Neuronal stem cell (in vitro differentiated cells): ENCODE data around the gene THSD4.

Experiments used
- DNase-seq: peaks from one replicate; pipeline ENCODE4 v3.0.0-alpha.2; 2013; ENCODE audit warnings: low spot score
- H2AFZ ChIP-seq: one replicate; pipeline ENCODE4 v1.6.1; 2013; ENCODE audit warnings: mild to moderate bottlenecking, low read length, inconsistent platforms
- H2AK5ac ChIP-seq: 2 replicates; pipeline ENCODE4 v1.6.1; 2013; ENCODE audit warnings: low read depth, mild to moderate bottlenecking, inconsistent platforms, low read length, moderate library complexity, mixed read lengths
- H2BK120ac ChIP-seq: 2 replicates; pipeline ENCODE4 v1.6.1; 2013; ENCODE audit warnings: low read depth, mild to moderate bottlenecking, inconsistent platforms, low read length, moderate library complexity, mixed read lengths
- H2BK12ac ChIP-seq: one replicate; pipeline ENCODE4 v1.6.1; 2013; ENCODE audit warnings: low read length, inconsistent platforms
- H2BK15ac ChIP-seq: 2 replicates; pipeline ENCODE4 v1.6.1; 2013; ENCODE audit warnings: mild to moderate bottlenecking, low read length, inconsistent platforms, mixed read lengths
- H2BK5ac ChIP-seq: one replicate; pipeline ENCODE4 v1.6.1; 2013; ENCODE audit warnings: inconsistent platforms, mild to moderate bottlenecking, low read length, moderate library complexity
- H3K14ac ChIP-seq: one replicate; pipeline ENCODE4 v1.6.1; 2013; ENCODE audit warnings: low read length, inconsistent platforms
- H3K18ac ChIP-seq: 2 replicates; pipeline ENCODE4 v1.6.1; 2013; ENCODE audit warnings: low read length, inconsistent platforms
- H3K23ac ChIP-seq: 2 replicates; pipeline ENCODE4 v1.6.1; 2013; ENCODE audit warnings: low read depth, mild to moderate bottlenecking, mixed read lengths, low read length, inconsistent platforms; ENCODE audit not compliant: poor library complexity
- H3K27ac ChIP-seq: replicated peaks from 3 replicates; pipeline ENCODE4 v1.5.1; 2013; ENCODE audit warnings: low read length, inconsistent platforms
- H3K27me3 ChIP-seq, 3 experiments: 2 replicates each; pipeline ENCODE4 v1.6.1; 2013; ENCODE audit warnings: low read length in 3 of 3, mild to moderate bottlenecking in 2 of 3, inconsistent platforms in 1 of 3, low read depth in 1 of 3, mixed read lengths in 1 of 3, moderate library complexity in 1 of 3; ENCODE audit not compliant: control insufficient read depth in 3 of 3, insufficient read depth in 3 of 3
- H3K36me3 ChIP-seq, 2 donors: replicated peaks in 1 of 2; 2 replicates each; pipeline ENCODE4 v1.6.1; 2013; ENCODE audit warnings: low read length in 2 of 2; ENCODE audit not compliant: control insufficient read depth in 2 of 2, insufficient read depth in 2 of 2
- H3K4ac ChIP-seq: 2 replicates; pipeline ENCODE4 v1.6.1; 2013; ENCODE audit warnings: inconsistent platforms, mild to moderate bottlenecking, low read length, moderate library complexity
- H3K4me1 ChIP-seq, 2 donors: 1 replicate in 1 of 2; 2 replicates in 1 of 2; pipeline ENCODE4 v1.6.1; 2013; ENCODE audit warnings: low read length in 2 of 2, low read depth in 1 of 2; ENCODE audit not compliant: control insufficient read depth in 2 of 2, insufficient read depth in 1 of 2
- H3K4me2 ChIP-seq: one replicate; pipeline ENCODE4 v1.6.1; 2013; ENCODE audit warnings: mild to moderate bottlenecking, low read length, inconsistent platforms; ENCODE audit not compliant: insufficient read depth, poor library complexity, severe bottlenecking
- H3K4me3 ChIP-seq, 2 donors: 2 replicates each; pipeline ENCODE4 v1.5.1; 2013; ENCODE audit warnings: low read length in 2 of 2, mild to moderate bottlenecking in 2 of 2, inconsistent platforms in 1 of 2, moderate library complexity in 1 of 2
- H3K79me1 ChIP-seq: one replicate; pipeline ENCODE4 v1.6.1; 2013; ENCODE audit warnings: low read depth, mild to moderate bottlenecking, inconsistent platforms, low read length, moderate library complexity
- H3K9ac ChIP-seq: one replicate; pipeline ENCODE4 v1.6.1; 2013; ENCODE audit warnings: mild to moderate bottlenecking, low read depth, low read length, inconsistent platforms; ENCODE audit not compliant: poor library complexity
- H3K9me3 ChIP-seq, 2 donors: replicated peaks in 1 of 2; 2 replicates each; pipeline versions ENCODE3 to v1.6.1; 2013; ENCODE audit warnings: low read length in 2 of 2, mild to moderate bottlenecking in 2 of 2, inconsistent platforms in 1 of 2, low read depth in 1 of 2, mixed read lengths in 1 of 2, moderate library complexity in 1 of 2; ENCODE audit not compliant: control insufficient read depth in 2 of 2, insufficient read depth in 1 of 2
- H4K8ac ChIP-seq: one replicate; pipeline ENCODE4 v1.6.1; 2013; ENCODE audit warnings: low read depth, mild to moderate bottlenecking, inconsistent platforms, low read length, moderate library complexity
- H4K91ac ChIP-seq: one replicate; pipeline ENCODE4 v1.6.1; 2013; ENCODE audit warnings: low read length, low read depth, mild to moderate bottlenecking, inconsistent platforms; ENCODE audit not compliant: poor library complexity
- WGBS, 2 donors: extraction: QIAGEN DNeasy Blood & Tissue Kit; methylation state at CpG; one replicate each; pipeline ENCODE4 v1.1.7; 2013; ENCODE audit warnings: missing lambda C conversion rate in 2 of 2, mixed read lengths in 1 of 2; ENCODE audit not compliant: insufficient read length in 2 of 2, insufficient replicate concordance in 1 of 2; ENCODE audit errors: extremely low coverage in 2 of 2; 5-methylcytosine and 5-hydroxymethylcytosine counted together

THSD4 gene

GRCh38 chr15:71517751-71518150 lies 402.5 kb downstream of the THSD4 start:
- no peak overlapping the region for H3K4me2 ChIP-seq
- no peak overlapping the region for H2BK12ac ChIP-seq
- H3K14ac ChIP-seq: no peak overlapping the region
- no peak overlapping the region for H3K9ac ChIP-seq
- H2AK5ac ChIP-seq: no peak overlapping the region
- no peaks in the 10 kb centered on the region for H3K36me3 ChIP-seq
- H3K4ac ChIP-seq: no peak overlapping the region
- H2BK120ac ChIP-seq: no peak overlapping the region
- H3K27me3 ChIP-seq: peaks cover 0 to 20% (median 0%) of the 10 kb centered on the region in 3 experiments
- DNase-seq: no peak
- H2BK5ac ChIP-seq: no peak overlapping the region
- H3K23ac ChIP-seq: no peak overlapping the region
- H3K18ac ChIP-seq: no peak overlapping the region
- no peak overlapping the region for H4K8ac ChIP-seq
- H4K91ac ChIP-seq: no peak overlapping the region
- no peak overlapping the region for H2BK15ac ChIP-seq
- no peaks in the 10 kb centered on the region for H3K9me3 ChIP-seq
- H3K27ac ChIP-seq: no peak overlapping the region
- no peaks in the 10 kb centered on the region for H3K4me1 ChIP-seq
- H2AFZ ChIP-seq: no peak overlapping the region
- H3K79me1 ChIP-seq: no peaks in the 10 kb centered on the region
- no peak overlapping the region for H3K4me3 ChIP-seq

- Histone ChIP-seq H3K4me1 (no peaks in the 10 kb centered on the region), H2BK5ac (no peak overlapping the region), H4K8ac (no peak overlapping the region), H3K27ac (no peak overlapping the region), H3K36me3 (no peaks in the 10 kb centered on the region), H3K79me1 (no peaks in the 10 kb centered on the region), H3K4me2 (no peak overlapping the region), H3K4ac (no peak overlapping the region), H3K9ac (no peak overlapping the region), H2AK5ac (no peak overlapping the region), H3K23ac (no peak overlapping the region), H3K27me3 (peaks cover 0 to 19% (median 0%) of the 10 kb centered on the region in 3 experiments), H2BK15ac (no peak overlapping the region), H2AFZ (no peak overlapping the region), H3K4me3 (no peak overlapping the region), H2BK12ac (no peak overlapping the region), H3K18ac (no peak overlapping the region), H4K91ac (no peak overlapping the region), H2BK120ac (no peak overlapping the region), H3K9me3 (no peaks in the 10 kb centered on the region), H3K14ac (no peak overlapping the region)
- DNase-seq: no peak
- no CpG with 5 or more reads among the region's 2 CpGs for WGBS, 2 donors
Measured at GRCh38 chr15:71518661-71519060, 403.4 kb downstream of the THSD4 start.

GRCh38 chr15:71526060-71526820 lies 411.0 kb downstream of the THSD4 start:
- H3K4me3 ChIP-seq: no peak overlapping the region
- H3K4ac ChIP-seq: no peak overlapping the region
- no peaks in the 10 kb centered on the region for H3K4me1 ChIP-seq
- H2BK120ac ChIP-seq: no peak overlapping the region
- H3K79me1 ChIP-seq: no peaks in the 10 kb centered on the region
- H3K14ac ChIP-seq: no peak overlapping the region
- no CpG with 5 or more reads among the region's 10 CpGs for WGBS, 2 donors
- no peak overlapping the region for H3K18ac ChIP-seq
- no peak overlapping the region for H2BK12ac ChIP-seq
- no peak overlapping the region for H2BK5ac ChIP-seq
- no peak overlapping the region for H3K4me2 ChIP-seq
- peaks cover 0 to 2% (median 0%) of the 10 kb centered on the region in 3 experiments for H3K27me3 ChIP-seq
- no peak overlapping the region for H3K9ac ChIP-seq
- H2BK15ac ChIP-seq: no peak overlapping the region
- no peak overlapping the region for H2AK5ac ChIP-seq
- H3K9me3 ChIP-seq: no peaks in the 10 kb centered on the region
- H4K91ac ChIP-seq: no peak overlapping the region
- H3K27ac ChIP-seq: no peak overlapping the region
- no peaks in the 10 kb centered on the region for H3K36me3 ChIP-seq
- no peak overlapping the region for H4K8ac ChIP-seq
- no peak overlapping the region for H3K23ac ChIP-seq
- no peak overlapping the region for H2AFZ ChIP-seq
- DNase-seq: no peak

- peaks cover 0 to 2% (median 0%) of the 10 kb centered on the region in 3 experiments for H3K27me3 ChIP-seq
- H3K14ac ChIP-seq: no peak overlapping the region
- H3K36me3 ChIP-seq: no peaks in the 10 kb centered on the region
- no peak overlapping the region for H2BK15ac ChIP-seq
- no peak overlapping the region for H2BK120ac ChIP-seq
- no peak overlapping the region for H3K18ac ChIP-seq
- no peak overlapping the region for H2BK5ac ChIP-seq
- H3K4me2 ChIP-seq: no peak overlapping the region
- H3K23ac ChIP-seq: no peak overlapping the region
- H4K91ac ChIP-seq: no peak overlapping the region
- no peak overlapping the region for H2AK5ac ChIP-seq
- no CpG with 5 or more reads among the region's 1 CpG for WGBS, 2 donors
- no peaks in the 10 kb centered on the region for H3K4me1 ChIP-seq
- DNase-seq: no peak
- no peak overlapping the region for H3K27ac ChIP-seq
- no peak overlapping the region for H3K4ac ChIP-seq
- no peak overlapping the region for H2AFZ ChIP-seq
- no peaks in the 10 kb centered on the region for H3K79me1 ChIP-seq
- H2BK12ac ChIP-seq: no peak overlapping the region
- H4K8ac ChIP-seq: no peak overlapping the region
- no peak overlapping the region for H3K4me3 ChIP-seq
- peaks cover 2% of the 10 kb centered on the region in 2 donors for H3K9me3 ChIP-seq
- H3K9ac ChIP-seq: no peak overlapping the region
Measured at GRCh38 chr15:71529361-71529760, 414.1 kb downstream of the THSD4 start.
